Embryonic facial prominence (tissue), 1 donor: ENCODE measurements around the gene ZNF70.

Source experiments
- DNase-seq: peaks from one replicate; pipeline ENCODE4 v3.0.0-alpha.2; 2016; ENCODE audit errors: extremely low spot score

Gene ZNF70

GRCh38 chr22:23716811-23717801 lies 33.8 kb downstream of the ZNF70 start:
- DNase-seq = peak; percentile 58

GRCh38 chr22:23715806-23716375 lies 35.0 kb downstream of the ZNF70 start:
- DNase-seq = no peak

GRCh38 chr22:23714596-23715578 lies 36.0 kb downstream of the ZNF70 start:
- DNase-seq = no peak

- no peak for DNase-seq
Observed at GRCh38 chr22:23713696-23714595, 37.0 kb downstream of the ZNF70 start.

- no peak for DNase-seq
Observed at GRCh38 chr22:23712256-23712655, 38.7 kb downstream of the ZNF70 start.

GRCh38 chr22:23709107-23709506 lies 41.8 kb downstream of the ZNF70 start:
- DNase-seq = no peak

GRCh38 chr22:23708270-23708669 lies 42.6 kb downstream of the ZNF70 start:
- DNase-seq = no peak

- DNase-seq = no peak
Observed at GRCh38 chr22:23705358-23705757, 45.6 kb downstream of the ZNF70 start.

- DNase-seq = no peak
Observed at GRCh38 chr22:23704829-23705228, 46.1 kb downstream of the ZNF70 start.

GRCh38 chr22:23704062-23704461 lies 46.9 kb downstream of the ZNF70 start:
- DNase-seq = no peak

GRCh38 chr22:23700706-23701105 lies 50.2 kb downstream of the ZNF70 start:
- no peak for DNase-seq

- DNase-seq = no peak
Observed at GRCh38 chr22:23698673-23699235, 52.2 kb downstream of the ZNF70 start.

- DNase-seq = no peak
Observed at GRCh38 chr22:23698094-23698493, 52.8 kb downstream of the ZNF70 start.

GRCh38 chr22:23697031-23697970 lies 53.6 kb downstream of the ZNF70 start:
- no peak for DNase-seq

GRCh38 chr22:23696326-23696851 lies 54.5 kb downstream of the ZNF70 start:
- no peak for DNase-seq

GRCh38 chr22:23695571-23696325 lies 55.2 kb downstream of the ZNF70 start:
- no peak for DNase-seq

- no peak for DNase-seq
Observed at GRCh38 chr22:23695141-23695540, 55.8 kb downstream of the ZNF70 start.

GRCh38 chr22:23693979-23694680 lies 56.8 kb downstream of the ZNF70 start:
- no peak for DNase-seq
